ENCODE results near the gene PLSCR1. TPM values are rescaled to one million over a fixed set of nuclear protein-coding genes. Genes with fewer than 3 reads are reported as not detected.

The PLSCR1 gene, protein sequence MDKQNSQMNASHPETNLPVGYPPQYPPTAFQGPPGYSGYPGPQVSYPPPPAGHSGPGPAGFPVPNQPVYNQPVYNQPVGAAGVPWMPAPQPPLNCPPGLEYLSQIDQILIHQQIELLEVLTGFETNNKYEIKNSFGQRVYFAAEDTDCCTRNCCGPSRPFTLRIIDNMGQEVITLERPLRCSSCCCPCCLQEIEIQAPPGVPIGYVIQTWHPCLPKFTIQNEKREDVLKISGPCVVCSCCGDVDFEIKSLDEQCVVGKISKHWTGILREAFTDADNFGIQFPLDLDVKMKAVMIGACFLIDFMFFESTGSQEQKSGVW
- total RNA-seq = 10 to 100 TPM; 48.7 to 65.5 TPM

GRCh38 chr3:146544002-146544928 lies at the start of gene PLSCR1:
Gene PLSCR1, minus strand, starts transcription at chr3:146544607. Its CDS starts 8,055 bp downstream, at chr3:146536552.
- H3K4me3 Mint-ChIP-seq = peak within 1 kb of the TSS; percentile 83 to 95
- H3K9me3 Mint-ChIP-seq = no peaks in the 10 kb centered on the region
- ATAC-seq (replicated peaks in 1 of 2) (peak; percentile 83 to 85), DNase-seq (peak; percentile 76 to 77)
- H3K36me3 Mint-ChIP-seq (ENCODE audit: insufficient read depth in 2 of 2) = peaks cover 0 to 3% of the 10 kb centered on the region in 2 donors
- no peaks in the 10 kb centered on the region for H3K27me3 Mint-ChIP-seq (ENCODE audit: low read depth)
- H3K27ac Mint-ChIP-seq = peak within 1 kb of the TSS; percentile 70
- peaks cover 69% of the 10 kb centered on the region for H3K4me1 Mint-ChIP-seq (ENCODE audit: low read depth)

DNA sequence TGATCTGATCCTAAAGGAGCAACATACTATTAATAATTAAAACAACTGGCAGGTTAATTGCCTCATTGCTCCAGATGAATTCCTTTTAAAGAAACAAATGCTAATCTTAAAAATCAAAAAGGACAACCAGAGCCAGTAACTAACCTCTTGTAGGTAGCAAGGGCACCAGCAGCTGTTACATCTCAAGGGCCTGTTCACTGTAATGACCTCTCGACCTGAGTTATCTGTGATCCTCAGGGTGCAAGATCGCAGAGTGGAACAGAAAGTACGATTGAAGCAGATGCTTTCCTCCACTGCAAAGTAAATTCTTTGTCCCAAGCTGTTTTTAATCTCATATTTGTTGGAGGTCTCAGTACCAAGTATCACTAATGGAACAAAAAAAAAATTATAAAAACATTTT lies 49.4 kb upstream of the PLSCR1 start:
- Mint-ChIP-seq H3K4me3 (no peak overlapping the region), H3K27me3 (ENCODE audit: low read depth) (peaks cover 12% of the 10 kb centered on the region), H3K4me1 (ENCODE audit: low read depth) (no peaks in the 10 kb centered on the region), H3K36me3 (ENCODE audit: insufficient read depth in 2 of 2) (no peaks in the 10 kb centered on the region), H3K27ac (no peak overlapping the region), H3K9me3 (no peaks in the 10 kb centered on the region)
- DNase-seq = no peak
- ATAC-seq (replicated peaks in 1 of 2) = no peak

DNA sequence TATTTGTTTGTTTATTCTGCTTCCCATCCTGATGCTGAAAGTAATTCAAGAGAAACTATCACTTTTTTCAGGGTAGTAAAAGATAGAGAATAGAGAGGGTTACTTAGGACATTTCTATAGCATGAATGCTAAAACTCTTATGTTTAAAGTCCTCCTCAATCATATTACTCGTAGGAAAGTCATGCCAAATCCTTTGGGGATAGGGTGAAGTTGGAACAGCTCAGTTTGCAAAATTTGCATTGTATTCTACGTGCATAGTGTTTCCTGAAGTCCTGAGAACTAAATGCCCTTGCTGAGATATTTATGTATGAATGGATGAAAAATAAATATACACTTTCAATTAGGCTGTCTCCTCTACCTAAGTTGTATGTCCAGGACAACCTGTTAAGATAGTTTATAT lies 46.1 kb upstream of the PLSCR1 start:
- DNase-seq (no peak), ATAC-seq (replicated peaks in 1 of 2) (no peak)
- no peak overlapping the region for H3K4me3 Mint-ChIP-seq
- H3K36me3 Mint-ChIP-seq (ENCODE audit: insufficient read depth in 2 of 2) = no peaks in the 10 kb centered on the region
- no peak overlapping the region for H3K27ac Mint-ChIP-seq
- H3K27me3 Mint-ChIP-seq (ENCODE audit: low read depth) = peaks cover 8% of the 10 kb centered on the region
- H3K4me1 Mint-ChIP-seq (ENCODE audit: low read depth) = no peaks in the 10 kb centered on the region
- no peaks in the 10 kb centered on the region for H3K9me3 Mint-ChIP-seq

DNA sequence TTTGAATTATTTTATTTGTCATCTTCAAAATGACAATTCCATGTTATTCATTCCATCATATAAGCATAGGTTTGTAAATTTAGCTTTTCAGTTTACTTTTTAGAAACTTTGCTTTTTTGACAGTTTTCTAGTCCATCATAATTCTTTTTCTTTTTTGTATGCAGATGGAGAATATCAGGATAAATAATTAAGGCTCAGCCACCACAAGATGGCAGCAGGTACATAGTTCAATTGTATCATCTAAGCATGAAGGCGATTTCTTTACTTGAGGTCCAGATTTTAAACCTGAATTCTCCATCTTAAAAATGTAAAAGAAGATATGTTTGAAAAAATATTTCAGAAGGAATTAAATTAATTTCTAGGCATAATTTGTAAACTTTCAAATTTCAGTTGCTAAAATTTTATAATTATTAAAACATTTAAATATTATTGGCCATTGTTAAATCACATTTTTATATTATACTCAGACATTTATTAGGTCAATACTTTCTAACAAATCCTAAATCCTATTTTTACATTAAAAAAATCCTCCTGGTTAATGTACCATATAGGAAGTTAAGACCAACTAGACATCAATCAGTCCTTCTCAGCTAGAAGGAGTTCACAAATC lies 45.6 kb upstream of the PLSCR1 start:
- DNase-seq (peak in 1 of 2 donors; percentile 16), ATAC-seq (replicated peaks in 1 of 2) (no peak)
- H3K4me1 Mint-ChIP-seq (ENCODE audit: low read depth) = no peaks in the 10 kb centered on the region
- H3K36me3 Mint-ChIP-seq (ENCODE audit: insufficient read depth in 2 of 2) = no peaks in the 10 kb centered on the region
- no peaks in the 10 kb centered on the region for H3K9me3 Mint-ChIP-seq
- peaks cover 13% of the 10 kb centered on the region for H3K27me3 Mint-ChIP-seq (ENCODE audit: low read depth)
- H3K4me3 Mint-ChIP-seq = no peak overlapping the region
- no peak overlapping the region for H3K27ac Mint-ChIP-seq

GRCh38 chr3:146585156-146585555 lies 40.7 kb upstream of the PLSCR1 start:
- no peak for ATAC-seq (replicated peaks in 1 of 2)
- Mint-ChIP-seq H3K27me3 (ENCODE audit: low read depth) (peaks cover 28% of the 10 kb centered on the region), H3K4me1 (ENCODE audit: low read depth) (no peaks in the 10 kb centered on the region), H3K4me3 (no peak overlapping the region), H3K27ac (no peak overlapping the region), H3K9me3 (peaks cover 0 to 3% of the 10 kb centered on the region in 2 donors), H3K36me3 (ENCODE audit: insufficient read depth in 2 of 2) (peaks cover 2 to 3% of the 10 kb centered on the region in 2 donors)
- no peak for DNase-seq

DNA sequence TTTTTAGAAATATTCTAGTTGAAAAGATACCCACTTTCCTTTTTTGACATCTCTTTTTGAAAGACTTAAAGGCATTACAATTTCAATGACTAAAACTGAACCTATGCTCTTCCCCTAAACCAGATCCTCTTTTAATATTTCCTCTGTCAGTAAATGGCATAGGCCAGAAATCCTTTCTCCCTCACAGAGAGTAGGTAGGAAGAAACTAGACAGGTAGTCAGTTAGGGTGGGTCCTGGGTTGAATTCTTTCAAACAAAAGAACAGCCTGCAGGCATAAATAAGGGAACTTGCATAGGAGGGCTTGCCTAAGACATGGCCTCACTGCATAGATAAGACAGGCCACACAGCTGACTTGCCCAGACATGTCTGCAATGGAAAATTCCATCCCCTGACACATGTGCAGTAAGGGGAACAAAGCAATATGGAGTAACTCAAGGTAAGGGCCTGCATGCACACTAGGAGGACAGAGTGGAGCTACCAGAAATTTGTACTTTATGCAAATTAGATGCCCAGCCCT lies 37.6 kb upstream of the PLSCR1 start:
- peaks cover 21% of the 10 kb centered on the region for H3K27me3 Mint-ChIP-seq (ENCODE audit: low read depth)
- no peak for ATAC-seq (replicated peaks in 1 of 2)
- no peak overlapping the region for H3K27ac Mint-ChIP-seq
- no peak for DNase-seq
- peaks cover 2 to 3% of the 10 kb centered on the region in 2 donors for H3K36me3 Mint-ChIP-seq (ENCODE audit: insufficient read depth in 2 of 2)
- no peaks in the 10 kb centered on the region for H3K4me1 Mint-ChIP-seq (ENCODE audit: low read depth)
- no peak overlapping the region for H3K4me3 Mint-ChIP-seq
- H3K9me3 Mint-ChIP-seq = peaks cover 0 to 3% of the 10 kb centered on the region in 2 donors

DNA sequence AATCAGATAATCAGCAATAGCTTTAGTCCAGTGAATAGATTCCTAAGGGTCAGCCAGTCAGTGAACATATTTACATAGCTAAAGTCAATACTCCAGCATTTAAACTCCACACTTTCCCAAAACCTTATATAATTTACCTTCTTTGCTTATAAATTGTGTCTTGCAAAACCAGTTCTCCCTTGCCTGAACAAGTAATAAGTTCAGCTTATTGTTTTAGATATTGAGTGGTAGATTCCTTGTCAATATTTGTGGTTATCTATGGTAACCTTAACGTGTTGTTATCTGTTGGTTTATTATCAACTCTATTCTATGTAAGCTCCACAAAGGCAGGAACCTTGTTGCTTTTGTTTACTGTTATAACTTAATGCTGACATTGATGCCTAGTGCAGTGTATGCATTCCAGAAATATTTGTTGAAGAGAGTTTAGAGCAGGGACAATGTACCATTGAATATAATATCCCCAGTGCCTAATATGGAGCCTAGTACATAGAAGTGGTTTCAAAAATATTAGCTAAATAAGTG lies 36.7 kb upstream of the PLSCR1 start:
- Mint-ChIP-seq H3K4me3 (no peak overlapping the region), H3K9me3 (peaks cover 0 to 3% of the 10 kb centered on the region in 2 donors), H3K4me1 (ENCODE audit: low read depth) (no peaks in the 10 kb centered on the region), H3K27ac (no peak overlapping the region), H3K36me3 (ENCODE audit: insufficient read depth in 2 of 2) (peaks cover 2 to 3% of the 10 kb centered on the region in 2 donors), H3K27me3 (ENCODE audit: low read depth) (peaks cover 21% of the 10 kb centered on the region)
- ATAC-seq (replicated peaks in 1 of 2) = no peak
- DNase-seq = no peak

- DNase-seq = peak; percentile 9 to 18
- Mint-ChIP-seq H3K27ac (no peak overlapping the region), H3K36me3 (ENCODE audit: insufficient read depth in 2 of 2) (no peaks in the 10 kb centered on the region), H3K4me1 (ENCODE audit: low read depth) (no peaks in the 10 kb centered on the region), H3K9me3 (no peaks in the 10 kb centered on the region), H3K27me3 (ENCODE audit: low read depth) (no peaks in the 10 kb centered on the region), H3K4me3 (no peak overlapping the region)
- peak; percentile 47 to 60 for ATAC-seq (replicated peaks in 1 of 2)
These were observed 33.3 kb upstream of the PLSCR1 start for GRCh38 chr3:146577662-146578061.

DNA sequence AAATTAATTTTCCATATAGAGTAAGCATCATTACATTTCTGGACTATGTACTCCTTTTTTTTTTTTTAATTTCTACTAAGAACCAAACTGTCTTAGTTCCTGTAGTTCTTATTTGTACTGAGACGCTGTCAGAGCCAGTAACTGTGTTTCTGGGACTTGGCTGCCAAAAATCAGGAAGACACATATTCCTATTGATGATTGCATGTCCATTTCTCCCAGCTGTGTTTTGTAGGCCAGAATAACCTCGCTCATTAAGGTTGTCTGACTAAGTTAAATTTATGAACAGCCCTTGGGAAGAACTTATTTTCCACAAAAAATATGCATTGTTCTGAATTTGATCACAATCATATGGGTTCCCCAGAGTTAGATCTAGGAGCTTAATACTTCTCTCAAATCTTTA lies 31.2 kb upstream of the PLSCR1 start:
- no peaks in the 10 kb centered on the region for H3K4me1 Mint-ChIP-seq (ENCODE audit: low read depth)
- H3K4me3 Mint-ChIP-seq = no peak overlapping the region
- no peaks in the 10 kb centered on the region for H3K27me3 Mint-ChIP-seq (ENCODE audit: low read depth)
- H3K27ac Mint-ChIP-seq = no peak overlapping the region
- ATAC-seq (replicated peaks in 1 of 2) (no peak), DNase-seq (no peak)
- H3K9me3 Mint-ChIP-seq = no peaks in the 10 kb centered on the region
- no peaks in the 10 kb centered on the region for H3K36me3 Mint-ChIP-seq (ENCODE audit: insufficient read depth in 2 of 2)

DNA sequence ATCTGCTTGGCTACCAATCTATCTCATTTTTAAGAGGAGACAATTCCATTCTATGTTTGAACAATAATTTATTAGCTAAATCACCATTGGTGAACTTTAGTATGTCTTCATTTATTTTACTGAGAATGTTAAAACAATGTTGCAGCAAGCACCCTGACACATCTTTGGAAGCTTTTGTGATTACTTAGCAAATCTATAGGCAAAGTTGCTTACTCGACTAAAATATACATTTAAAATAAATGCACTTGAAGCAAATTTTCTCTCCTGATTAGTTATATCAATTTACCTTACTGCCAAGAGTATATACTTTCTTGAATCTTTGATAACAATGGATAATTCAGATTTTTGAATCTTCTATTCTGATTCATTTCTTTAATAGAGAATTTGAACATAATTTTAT lies 29.8 kb upstream of the PLSCR1 start:
- no peak overlapping the region for H3K27ac Mint-ChIP-seq
- H3K4me3 Mint-ChIP-seq = no peak overlapping the region
- no peaks in the 10 kb centered on the region for H3K9me3 Mint-ChIP-seq
- H3K4me1 Mint-ChIP-seq (ENCODE audit: low read depth) = no peaks in the 10 kb centered on the region
- ATAC-seq (replicated peaks in 1 of 2) = no peak
- no peaks in the 10 kb centered on the region for H3K27me3 Mint-ChIP-seq (ENCODE audit: low read depth)
- no peak for DNase-seq
- no peaks in the 10 kb centered on the region for H3K36me3 Mint-ChIP-seq (ENCODE audit: insufficient read depth in 2 of 2)

- Mint-ChIP-seq H3K4me3 (no peak overlapping the region), H3K27ac (no peak overlapping the region), H3K36me3 (ENCODE audit: insufficient read depth in 2 of 2) (no peaks in the 10 kb centered on the region), H3K9me3 (no peaks in the 10 kb centered on the region), H3K4me1 (ENCODE audit: low read depth) (no peaks in the 10 kb centered on the region), H3K27me3 (ENCODE audit: low read depth) (no peaks in the 10 kb centered on the region)
- DNase-seq (no peak), ATAC-seq (replicated peaks in 1 of 2) (no peak)
These were observed 24.9 kb upstream of the PLSCR1 start for GRCh38 chr3:146569314-146569713.

DNA sequence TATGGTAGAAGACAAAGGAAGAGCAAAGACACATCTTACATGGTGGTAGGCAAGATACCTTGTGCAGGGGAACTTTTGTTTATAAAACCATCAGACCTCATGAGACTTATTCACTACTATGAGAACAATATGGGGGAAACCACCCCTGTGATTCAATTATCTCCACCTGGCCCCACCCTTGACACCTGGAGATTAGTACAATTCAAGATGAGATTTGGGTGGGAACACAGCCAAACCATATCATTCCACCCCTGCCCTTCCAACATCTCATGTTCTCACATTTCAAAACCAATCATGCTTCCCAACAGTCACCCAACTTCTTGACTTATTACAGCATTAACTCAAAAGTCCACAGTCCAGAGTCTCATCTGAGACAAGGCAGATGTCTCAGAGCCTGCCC lies 21.7 kb upstream of the PLSCR1 start:
- no peak for ATAC-seq (replicated peaks in 1 of 2)
- Mint-ChIP-seq H3K9me3 (peaks cover 0 to 2% of the 10 kb centered on the region in 2 donors), H3K4me3 (no peak overlapping the region), H3K27me3 (ENCODE audit: low read depth) (peaks cover 8% of the 10 kb centered on the region), H3K4me1 (ENCODE audit: low read depth) (no peaks in the 10 kb centered on the region), H3K27ac (no peak overlapping the region), H3K36me3 (ENCODE audit: insufficient read depth in 2 of 2) (no peaks in the 10 kb centered on the region)
- DNase-seq = no peak

GRCh38 chr3:146561879-146562278 lies 17.5 kb upstream of the PLSCR1 start:
- ATAC-seq (replicated peaks in 1 of 2) (no peak), DNase-seq (no peak)
- Mint-ChIP-seq H3K36me3 (ENCODE audit: insufficient read depth in 2 of 2) (no peaks in the 10 kb centered on the region), H3K4me1 (ENCODE audit: low read depth) (no peaks in the 10 kb centered on the region), H3K4me3 (no peak overlapping the region), H3K9me3 (peaks cover 0 to 2% of the 10 kb centered on the region in 2 donors), H3K27me3 (ENCODE audit: low read depth) (peaks cover 8% of the 10 kb centered on the region), H3K27ac (no peak overlapping the region)

Data from activated T-cell treated with anti-CD3 and anti-CD28 coated beads, Interleukin-2, amount 50 U/mL, for 72 hours (primary cell).